Loucy (cell line): ENCODE data around the gene TINCR.

Source experiments
- H2AFZ ChIP-seq: fragments of 200-600 bp; sonication (generic); 2 replicates; pipeline ENCODE4 v1.6.0; 2016; ENCODE audit warnings: antibody characterized with exemption, mild to moderate bottlenecking, low read length, moderate library complexity
- H3F3A ChIP-seq: fragments of 200-600 bp; 2 replicates; pipeline ENCODE4 v1.6.0; 2016; ENCODE audit warnings: antibody characterized with exemption, low read depth, mild to moderate bottlenecking
- H3K27me3 ChIP-seq: fragments of 200-600 bp; sonication (generic); 2 replicates; pipeline ENCODE4 v1.6.1; 2014; ENCODE audit warnings: low read length, mild to moderate bottlenecking; ENCODE audit not compliant: insufficient read depth, poor library complexity, severe bottlenecking
- H3K36me3 ChIP-seq: fragments of 200-600 bp; sonication (generic); 2 replicates; pipeline ENCODE4 v1.6.1; 2016; ENCODE audit warnings: low read length; ENCODE audit not compliant: insufficient read depth
- H3K4me1 ChIP-seq: fragments of 200-600 bp; sonication (generic); 2 replicates; pipeline ENCODE4 v1.5.1; 2014; ENCODE audit warnings: low read length, mild to moderate bottlenecking; ENCODE audit not compliant: insufficient read depth, poor library complexity, severe bottlenecking
- H3K4me2 ChIP-seq: fragments of 200-600 bp; sonication (generic); 2 replicates; pipeline ENCODE4 v1.6.0; 2014; ENCODE audit warnings: antibody characterized with exemption, low read length, low read depth, mild to moderate bottlenecking; ENCODE audit not compliant: poor library complexity, severe bottlenecking
- H3K4me3 ChIP-seq: fragments of 200-600 bp; sonication (generic); 2 replicates; pipeline ENCODE4 v1.5.1; 2014; ENCODE audit warnings: low read length, mild to moderate bottlenecking, mixed read lengths; ENCODE audit not compliant: poor library complexity, severe bottlenecking
- H3K79me2 ChIP-seq: fragments of 200-600 bp; sonication (generic); 2 replicates; pipeline ENCODE4 v1.6.1; 2014; ENCODE audit warnings: low read length; ENCODE audit not compliant: insufficient read depth
- H3K9ac ChIP-seq: fragments of 200-600 bp; sonication (generic); 2 replicates; pipeline ENCODE4 v1.6.0; 2014; ENCODE audit warnings: mild to moderate bottlenecking, low read depth, low read length, moderate library complexity; ENCODE audit not compliant: poor library complexity, severe bottlenecking
- H3K9me2 ChIP-seq: fragments of 200-600 bp; sonication (generic); replicated peaks from 2 replicates; pipeline ENCODE4 v1.6.1; 2016; ENCODE audit warnings: low read depth, low read length, mixed read lengths
- H3K9me3 ChIP-seq: fragments of 200-600 bp; sonication (generic); 2 replicates; pipeline ENCODE4 v1.6.1; 2014; ENCODE audit warnings: mild to moderate bottlenecking, antibody characterized with exemption, low read length, low read depth; ENCODE audit not compliant: insufficient read depth
- H4K20me1 ChIP-seq: fragments of 200-600 bp; sonication (generic); 2 replicates; pipeline ENCODE4 v1.6.0; 2014; ENCODE audit warnings: antibody characterized with exemption, low read length, mild to moderate bottlenecking; ENCODE audit not compliant: insufficient read depth, poor library complexity, severe bottlenecking
- EZH2phosphoT487 ChIP-seq: fragments of 200-600 bp; IDR thresholded peaks from 2 replicates; pipeline ENCODE4 v1.6.1; 2018; ENCODE audit warnings: antibody characterized with exemption, mild to moderate bottlenecking, moderate library complexity, borderline replicate concordance
- TF ChIP-seq, protein P1 (sequence below): fragments of 200-600 bp; sonication (generic); conservative IDR thresholded peaks from 2 replicates; pipeline ENCODE4 v1.5.1; 2014; ENCODE audit warnings: mild to moderate bottlenecking, antibody characterized with exemption, low read length

TINCR gene

DNA sequence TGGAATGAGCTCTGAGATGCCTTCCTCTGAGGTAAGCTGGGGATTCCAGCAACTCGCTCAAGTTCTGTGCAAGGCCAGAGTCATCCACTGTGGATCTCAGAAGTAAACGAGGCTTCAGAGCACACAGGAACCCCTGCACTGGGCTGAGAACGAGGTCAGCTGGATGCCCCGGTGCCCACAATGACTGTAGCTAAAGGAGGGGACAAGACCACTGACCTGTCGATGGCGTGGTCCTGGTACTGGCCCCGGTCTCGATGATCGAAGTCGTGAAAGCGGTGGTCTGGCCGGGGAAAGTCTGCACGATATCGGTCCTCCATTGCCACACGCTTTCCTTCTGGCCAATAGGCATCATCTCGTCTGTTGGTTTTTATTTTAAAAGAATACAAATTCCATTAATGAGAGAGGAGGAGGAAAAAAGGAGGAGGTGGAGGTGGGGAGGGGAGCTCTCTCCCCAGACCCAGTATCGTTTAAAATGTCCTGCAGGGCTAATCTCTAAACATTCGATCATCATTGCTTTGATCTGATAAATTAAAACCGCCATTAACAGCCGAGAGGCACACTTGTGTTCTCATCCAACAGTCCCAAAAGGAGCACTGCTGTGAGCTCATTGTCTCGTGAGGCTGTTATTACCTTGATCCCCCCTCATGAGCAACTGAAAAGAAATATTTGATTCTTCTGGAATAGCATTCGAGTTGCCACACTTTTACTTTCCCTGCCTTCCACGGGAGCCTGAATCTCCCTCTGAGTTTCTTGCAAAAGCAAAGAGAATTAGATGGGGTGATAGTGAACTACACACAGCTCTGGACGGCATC, 25.0 kb upstream of the TINCR start:
- no peak for TF ChIP-seq EZH2phosphoT487
- TF ChIP-seq, protein P1, sequence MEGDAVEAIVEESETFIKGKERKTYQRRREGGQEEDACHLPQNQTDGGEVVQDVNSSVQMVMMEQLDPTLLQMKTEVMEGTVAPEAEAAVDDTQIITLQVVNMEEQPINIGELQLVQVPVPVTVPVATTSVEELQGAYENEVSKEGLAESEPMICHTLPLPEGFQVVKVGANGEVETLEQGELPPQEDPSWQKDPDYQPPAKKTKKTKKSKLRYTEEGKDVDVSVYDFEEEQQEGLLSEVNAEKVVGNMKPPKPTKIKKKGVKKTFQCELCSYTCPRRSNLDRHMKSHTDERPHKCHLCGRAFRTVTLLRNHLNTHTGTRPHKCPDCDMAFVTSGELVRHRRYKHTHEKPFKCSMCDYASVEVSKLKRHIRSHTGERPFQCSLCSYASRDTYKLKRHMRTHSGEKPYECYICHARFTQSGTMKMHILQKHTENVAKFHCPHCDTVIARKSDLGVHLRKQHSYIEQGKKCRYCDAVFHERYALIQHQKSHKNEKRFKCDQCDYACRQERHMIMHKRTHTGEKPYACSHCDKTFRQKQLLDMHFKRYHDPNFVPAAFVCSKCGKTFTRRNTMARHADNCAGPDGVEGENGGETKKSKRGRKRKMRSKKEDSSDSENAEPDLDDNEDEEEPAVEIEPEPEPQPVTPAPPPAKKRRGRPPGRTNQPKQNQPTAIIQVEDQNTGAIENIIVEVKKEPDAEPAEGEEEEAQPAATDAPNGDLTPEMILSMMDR = no peak
- no peak overlapping the region for H3K4me3 ChIP-seq
- H2AFZ ChIP-seq = no peak overlapping the region
- H3K79me2 ChIP-seq = no peaks in the 10 kb centered on the region; the same call in 1 of the 2 replicates
- H3K36me3 ChIP-seq = peaks cover 99% of the 10 kb centered on the region; the same call in 1 of the 2 replicates
- no peaks in the 10 kb centered on the region for H3K9me2 ChIP-seq
- no peak overlapping the region for H3K4me2 ChIP-seq
- no peaks in the 10 kb centered on the region for H3F3A ChIP-seq
- no peaks in the 10 kb centered on the region for H3K9me3 ChIP-seq
- H4K20me1 ChIP-seq = peaks cover 4% of the 10 kb centered on the region
- H3K9ac ChIP-seq = no peak overlapping the region
- no peaks in the 10 kb centered on the region for H3K4me1 ChIP-seq
- no peaks in the 10 kb centered on the region for H3K27me3 ChIP-seq

- Histone ChIP-seq H3K27me3 (no peaks in the 10 kb centered on the region), H3K4me2 (no peak overlapping the region), H3K9me2 (no peaks in the 10 kb centered on the region), H3K9ac (no peak overlapping the region), H2AFZ (no peak overlapping the region), H3K79me2 (no peaks in the 10 kb centered on the region; the same call in 1 of the 2 replicates), H4K20me1 (peaks cover 3% of the 10 kb centered on the region), H3K4me3 (no peak overlapping the region), H3F3A (no peaks in the 10 kb centered on the region), H3K4me1 (peaks cover 2% of the 10 kb centered on the region), H3K9me3 (no peaks in the 10 kb centered on the region), H3K36me3 (peaks cover 99% of the 10 kb centered on the region; the same call in 1 of the 2 replicates)
- TF ChIP-seq, protein P1 = no peak
- no peak for TF ChIP-seq EZH2phosphoT487
These were observed 23.7 kb upstream of the TINCR start for GRCh38 chr19:5591476-5591875.

DNA sequence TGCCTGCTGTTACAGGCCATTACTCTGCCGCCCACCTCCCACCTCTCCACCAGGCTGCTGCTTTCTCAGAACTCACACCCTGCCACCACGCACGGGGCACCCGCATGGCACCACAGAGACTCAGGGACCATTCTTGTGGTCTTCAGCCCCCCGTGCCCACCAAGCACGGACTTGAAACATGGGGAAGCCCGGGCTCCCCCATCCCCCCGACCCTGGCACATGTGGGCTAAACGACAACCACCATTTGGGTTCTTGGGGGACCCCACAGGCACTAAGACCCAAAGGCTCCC, 23.1 kb upstream of the TINCR start:
- Histone ChIP-seq H3K9me2 (no peaks in the 10 kb centered on the region), H3K4me1 (peaks cover 6% of the 10 kb centered on the region), H4K20me1 (peaks cover 3% of the 10 kb centered on the region), H3K4me2 (no peak overlapping the region), H3K27me3 (no peaks in the 10 kb centered on the region), H3K79me2 (no peaks in the 10 kb centered on the region; the same call in 1 of the 2 replicates), H2AFZ (no peak overlapping the region), H3K4me3 (no peak overlapping the region), H3K9ac (no peak overlapping the region), H3K9me3 (no peaks in the 10 kb centered on the region), H3K36me3 (peaks cover 94% of the 10 kb centered on the region; the same call in 1 of the 2 replicates), H3F3A (no peaks in the 10 kb centered on the region)
- TF ChIP-seq EZH2phosphoT487 = no peak
- TF ChIP-seq, protein P1 = no peak
